ENCODE results near the gene STOM. TPM values are rescaled to one million over a fixed set of nuclear protein-coding genes. Genes with fewer than 3 reads are reported as not detected.
A peak's percentile ranks its signal among the peaks of the same experiment; 100 is the strongest.

The STOM gene
- total and polyA plus RNA-seq, 2 donors from 2014 or later, result 165 to 229 TPM

DNA sequence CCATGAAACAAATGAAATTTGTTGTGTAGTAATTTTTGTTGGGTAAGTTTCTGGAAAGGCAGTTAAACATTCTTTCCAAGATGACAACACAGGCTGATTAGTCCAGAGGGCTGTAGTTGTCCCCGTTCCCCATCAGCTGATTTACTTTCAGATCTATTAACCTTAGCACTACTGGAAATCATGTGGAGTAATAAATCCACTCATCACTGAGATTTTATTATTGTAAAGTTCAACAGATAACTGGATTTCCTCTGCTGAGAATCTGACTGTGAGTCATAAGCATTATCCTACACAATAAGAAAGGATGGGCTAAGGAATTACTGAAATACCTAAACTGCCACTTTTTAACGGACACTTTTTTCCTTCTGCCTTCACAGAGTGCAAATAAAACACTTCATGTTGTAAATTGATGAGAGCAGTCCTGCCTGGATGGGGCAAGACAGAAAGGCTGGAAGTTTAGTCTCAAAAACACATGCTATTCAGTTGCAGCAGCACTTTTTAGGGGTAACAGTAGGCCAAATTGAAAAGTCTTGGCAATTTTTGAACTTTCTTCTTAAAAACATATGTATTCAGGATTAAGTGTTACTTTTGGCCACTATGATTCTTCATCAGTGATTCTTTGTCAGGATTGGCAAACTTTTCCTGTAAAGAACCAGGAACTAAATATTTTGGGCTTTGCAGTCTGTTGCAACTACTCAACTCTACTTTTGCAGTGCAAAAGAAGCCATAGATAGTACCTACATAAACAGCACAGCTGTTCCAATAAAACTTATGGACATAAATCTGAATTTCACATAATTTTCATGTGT lies 7.0 kb downstream of the STOM start:
- TF ChIP-seq, protein P1, sequence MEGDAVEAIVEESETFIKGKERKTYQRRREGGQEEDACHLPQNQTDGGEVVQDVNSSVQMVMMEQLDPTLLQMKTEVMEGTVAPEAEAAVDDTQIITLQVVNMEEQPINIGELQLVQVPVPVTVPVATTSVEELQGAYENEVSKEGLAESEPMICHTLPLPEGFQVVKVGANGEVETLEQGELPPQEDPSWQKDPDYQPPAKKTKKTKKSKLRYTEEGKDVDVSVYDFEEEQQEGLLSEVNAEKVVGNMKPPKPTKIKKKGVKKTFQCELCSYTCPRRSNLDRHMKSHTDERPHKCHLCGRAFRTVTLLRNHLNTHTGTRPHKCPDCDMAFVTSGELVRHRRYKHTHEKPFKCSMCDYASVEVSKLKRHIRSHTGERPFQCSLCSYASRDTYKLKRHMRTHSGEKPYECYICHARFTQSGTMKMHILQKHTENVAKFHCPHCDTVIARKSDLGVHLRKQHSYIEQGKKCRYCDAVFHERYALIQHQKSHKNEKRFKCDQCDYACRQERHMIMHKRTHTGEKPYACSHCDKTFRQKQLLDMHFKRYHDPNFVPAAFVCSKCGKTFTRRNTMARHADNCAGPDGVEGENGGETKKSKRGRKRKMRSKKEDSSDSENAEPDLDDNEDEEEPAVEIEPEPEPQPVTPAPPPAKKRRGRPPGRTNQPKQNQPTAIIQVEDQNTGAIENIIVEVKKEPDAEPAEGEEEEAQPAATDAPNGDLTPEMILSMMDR (IDR thresholded peaks at IDR 0.05; ENCODE audit: borderline replicate concordance, extremely low read depth, insufficient read depth), result no peak
- peaks cover 1 to 61% (median 12%) of the 10 kb centered on the region in 3 donors for H3K4me1 ChIP-seq (ENCODE audit: control insufficient read depth in 2 of 3, insufficient read depth in 2 of 3, low read depth in 1 of 3, low read length in 3 of 3)
- peak in 1 of 5 donors; percentile 49 for DNase-seq

DNA sequence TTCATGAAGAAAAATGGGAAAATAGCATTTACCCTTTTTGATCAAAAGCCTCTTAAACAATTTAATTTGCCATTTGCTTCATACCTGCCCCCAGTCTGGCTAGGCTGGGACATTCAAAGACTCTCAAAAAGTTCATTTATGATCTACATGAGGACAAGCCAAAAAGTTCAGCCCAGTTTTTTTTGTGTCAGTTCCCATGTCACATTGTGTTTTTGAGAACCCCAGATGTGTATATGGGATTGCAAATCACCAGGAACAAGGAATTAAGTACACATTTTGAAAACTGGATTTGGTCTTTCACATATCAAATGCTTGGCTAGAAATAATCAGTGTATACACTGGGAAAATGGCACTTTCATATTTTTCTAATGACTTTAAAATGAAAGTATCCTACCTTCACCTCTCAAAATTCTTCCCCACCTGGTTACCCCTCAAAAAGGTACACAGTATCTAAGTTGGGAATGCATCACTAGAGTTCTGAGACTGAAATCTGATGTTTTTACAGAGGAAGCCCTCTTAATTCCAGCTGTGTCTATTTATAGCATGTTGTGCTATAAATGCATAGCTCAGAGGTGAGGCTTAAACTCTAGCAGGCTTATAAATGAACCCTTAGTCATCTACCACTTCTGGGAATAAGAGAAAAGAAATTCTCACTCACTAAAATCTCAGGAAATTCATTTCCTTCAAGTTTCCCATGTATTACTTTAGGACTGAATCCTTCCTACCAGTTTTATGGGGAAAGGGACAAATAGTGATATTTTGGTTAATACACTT lies 9.3 kb downstream of the STOM start:
- Histone ChIP-seq H3K9ac (ENCODE audit: low read length in 3 of 3) (no peak overlapping the region), H3K36me3 (ENCODE audit: control insufficient read depth in 2 of 3, insufficient read depth in 3 of 3, low read length in 3 of 3) (no peaks in the 10 kb centered on the region), H3K9me3 (ENCODE audit: control insufficient read depth in 2 of 3, insufficient read depth in 1 of 3, low read length in 3 of 3) (no peaks in the 10 kb centered on the region), H3K27ac (ENCODE audit: low read depth in 2 of 2, low read length in 2 of 2) (peak overlapping the region; percentile 5 to 20), H3K4me3 (ENCODE audit: low read length in 3 of 3) (no peak overlapping the region), H3K27me3 (ENCODE audit: control insufficient read depth, insufficient read depth, low read length) (no peaks in the 10 kb centered on the region), H3K4me1 (ENCODE audit: control insufficient read depth in 2 of 3, insufficient read depth in 2 of 3, low read depth in 1 of 3, low read length in 3 of 3) (peaks cover 0 to 46% (median 12%) of the 10 kb centered on the region in 3 donors)
- DNase-seq (no peak), FAIRE-seq (no peak)
- TF ChIP-seq, protein P1 (IDR thresholded peaks at IDR 0.05; ENCODE audit: borderline replicate concordance, extremely low read depth, insufficient read depth), result no peak
- intact Hi-C loops (cut with DNase I), result no loop called here

More for the DNA sequence above, 7.0 kb downstream of the STOM start:
- peaks cover 0 to 3% (median 0%) of the 10 kb centered on the region in 3 donors for H3K36me3 ChIP-seq (ENCODE audit: control insufficient read depth in 2 of 3, insufficient read depth in 3 of 3, low read length in 3 of 3)
- no peaks in the 10 kb centered on the region for H3K27me3 ChIP-seq (ENCODE audit: control insufficient read depth, insufficient read depth, low read length)
- no peaks in the 10 kb centered on the region for H3K9me3 ChIP-seq (ENCODE audit: control insufficient read depth in 2 of 3, insufficient read depth in 1 of 3, low read length in 3 of 3)
- peak overlapping the region in 2 of 3 donors; percentile 4 to 12 for H3K4me3 ChIP-seq (ENCODE audit: low read length in 3 of 3)
- peak overlapping the region in 1 of 3 donors; percentile 35 for H3K9ac ChIP-seq (ENCODE audit: low read length in 3 of 3)
- intact Hi-C loops (cut with DNase I), result no loop called here
- FAIRE-seq, result peak; percentile 70
- peak overlapping the region; percentile 85 to 92 for H3K27ac ChIP-seq (ENCODE audit: low read depth in 2 of 2, low read length in 2 of 2)

DNA sequence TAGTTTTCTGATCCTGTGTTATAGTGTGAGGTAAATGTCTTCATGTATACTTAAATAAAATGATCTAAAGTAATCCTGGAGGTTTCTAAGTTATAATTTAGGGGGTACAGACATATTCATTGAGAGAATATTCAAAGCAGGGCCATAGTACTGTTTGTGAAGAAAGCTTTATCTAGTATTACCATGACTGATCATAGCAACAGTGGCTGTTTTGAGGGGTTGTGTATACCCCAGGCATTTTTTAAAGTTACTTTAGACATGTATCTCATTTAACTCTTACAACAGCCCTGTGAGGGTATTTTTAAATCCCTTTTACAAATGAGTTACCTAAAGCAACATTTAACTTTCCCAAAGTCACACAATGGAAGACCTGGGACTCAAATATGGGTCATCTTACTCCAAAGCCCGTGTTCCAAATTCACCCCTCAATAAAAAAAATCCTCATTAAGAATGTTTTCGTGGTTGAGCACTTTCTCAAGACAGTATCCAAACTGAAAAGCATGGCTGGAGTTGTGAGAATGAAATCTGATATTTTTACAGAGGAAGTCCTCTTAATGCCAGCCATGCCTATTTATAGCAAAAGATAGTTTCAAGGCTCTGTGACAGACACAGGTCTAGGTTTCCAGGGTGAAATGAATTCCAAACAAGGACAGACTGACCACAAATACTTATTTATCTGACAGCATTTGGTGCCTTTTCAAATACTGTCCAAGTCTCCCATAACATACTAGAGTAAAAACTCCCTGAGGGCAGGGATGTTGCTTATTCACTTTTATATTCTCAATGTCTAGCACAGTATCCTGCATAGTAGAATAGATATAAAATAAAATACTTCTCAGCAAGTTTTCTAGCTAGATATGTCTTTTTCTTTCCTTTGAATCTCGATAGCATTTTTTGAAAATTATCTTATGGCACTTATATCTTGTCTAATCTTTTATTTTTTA lies 10.4 kb downstream of the STOM start:
- no peaks in the 10 kb centered on the region for H3K27me3 ChIP-seq (ENCODE audit: control insufficient read depth, insufficient read depth, low read length)
- H3K9me3 ChIP-seq (ENCODE audit: control insufficient read depth in 2 of 3, insufficient read depth in 1 of 3, low read length in 3 of 3), result no peaks in the 10 kb centered on the region
- DNase-seq (no peak), FAIRE-seq (no peak)
- peaks cover 0 to 3% (median 0%) of the 10 kb centered on the region in 3 donors for H3K36me3 ChIP-seq (ENCODE audit: control insufficient read depth in 2 of 3, insufficient read depth in 3 of 3, low read length in 3 of 3)
- peak overlapping the region in 1 of 2 donors; percentile 61 for H3K27ac ChIP-seq (ENCODE audit: low read depth in 2 of 2, low read length in 2 of 2)
- intact Hi-C loops (cut with DNase I), result no loop called here
- H3K4me1 ChIP-seq (ENCODE audit: control insufficient read depth in 2 of 3, insufficient read depth in 2 of 3, low read depth in 1 of 3, low read length in 3 of 3), result peaks cover 0 to 37% (median 12%) of the 10 kb centered on the region in 3 donors
- TF ChIP-seq, protein P1 (IDR thresholded peaks at IDR 0.05; ENCODE audit: borderline replicate concordance, extremely low read depth, insufficient read depth), result no peak
- H3K9ac ChIP-seq (ENCODE audit: low read length in 3 of 3), result no peak overlapping the region
- no peak overlapping the region for H3K4me3 ChIP-seq (ENCODE audit: low read length in 3 of 3)
